GM19043 (cell line): ENCODE data around the gene DAW1.
"Not testable (repeated sequence)": the region's sequence is repeated elsewhere in the genome, so short reads cannot be mapped to it uniquely, and the experiment has no call there.

ENCODE experiments used
- ATAC-seq: cut with Tn5 transposase; IDR thresholded peaks from one replicate; pipeline ENCODE4 v1.9.1; 2021; ENCODE audit warnings: low read depth; ENCODE audit not compliant: unreplicated experiment

Gene DAW1

GRCh38 chr2:227906991-227907390, 35.6 kb downstream of the DAW1 start:
- no peak for ATAC-seq

GRCh38 chr2:227908266-227909054, 37.0 kb downstream of the DAW1 start:
- no peak for ATAC-seq

GRCh38 chr2:227914362-227914761, 42.9 kb downstream of the DAW1 start:
- no peak for ATAC-seq

- no peak for ATAC-seq
Measured at GRCh38 chr2:227921648-227922047, 50.2 kb downstream of the DAW1 start.

GRCh38 chr2:227932001-227932400, 60.6 kb downstream of the DAW1 start:
- ATAC-seq: no peak

GRCh38 chr2:227932403-227932802, 61.0 kb downstream of the DAW1 start:
- no peak for ATAC-seq

- no peak for ATAC-seq
Measured at GRCh38 chr2:227933884-227934283, 62.5 kb downstream of the DAW1 start.

GRCh38 chr2:227936249-227936648, 64.8 kb downstream of the DAW1 start:
- ATAC-seq: not testable (repeated sequence)

GRCh38 chr2:227939271-227940027, 68.0 kb downstream of the DAW1 start:
- ATAC-seq: no peak

- ATAC-seq: no peak
Measured at GRCh38 chr2:227942021-227942420, 70.6 kb downstream of the DAW1 start.

- no peak for ATAC-seq
Measured at GRCh38 chr2:227942965-227943364, 71.5 kb downstream of the DAW1 start.

- no peak for ATAC-seq
Measured at GRCh38 chr2:227960317-227960716, 88.9 kb downstream of the DAW1 start.

- ATAC-seq: no peak
Measured at GRCh38 chr2:227971619-227972230, 100.3 kb downstream of the DAW1 start.

- no peak for ATAC-seq
Measured at GRCh38 chr2:227973241-227973640, 101.8 kb downstream of the DAW1 start.
